ENCODE measurements around the gene CPTP.

CPTP gene

DNA sequence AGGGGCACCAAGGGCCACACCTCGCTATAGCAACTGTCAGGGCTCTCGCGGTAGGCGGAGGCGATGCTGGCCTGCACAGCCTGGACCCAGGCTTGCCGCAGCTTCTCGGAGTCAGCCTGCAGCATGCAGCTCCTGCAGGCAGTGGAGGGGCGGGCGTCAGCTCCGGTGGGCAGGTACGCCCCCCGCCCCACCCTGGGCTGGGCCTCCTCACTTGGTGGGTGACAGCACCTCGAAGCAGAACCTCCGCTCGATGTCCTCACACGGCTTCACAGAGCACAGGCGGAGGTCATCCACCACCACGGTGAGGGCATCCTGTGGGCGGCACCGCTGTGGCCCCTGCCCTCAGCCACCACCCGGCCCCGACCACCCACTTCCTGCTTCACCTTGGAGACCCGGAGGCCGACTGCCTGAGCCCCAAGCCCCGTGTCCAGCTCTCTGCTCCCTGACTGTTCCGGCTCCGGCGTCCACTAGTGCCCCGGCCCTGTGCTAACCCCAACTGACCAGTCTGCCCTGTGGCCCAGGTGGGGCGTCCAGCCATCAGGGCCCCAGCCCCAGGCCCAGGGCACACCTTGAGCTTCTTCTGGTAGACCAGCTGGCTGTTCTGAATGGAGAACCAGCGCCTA is 26.7 kb upstream of the CPTP start:
- no peak for TF ChIP-seq CREB1 (IDR thresholded peaks at IDR 0.05; ENCODE audit: low read depth)
- TF ChIP-seq NFIC (IDR thresholded peaks at IDR 0.05) = no peak
- TF ChIP-seq, protein P1, sequence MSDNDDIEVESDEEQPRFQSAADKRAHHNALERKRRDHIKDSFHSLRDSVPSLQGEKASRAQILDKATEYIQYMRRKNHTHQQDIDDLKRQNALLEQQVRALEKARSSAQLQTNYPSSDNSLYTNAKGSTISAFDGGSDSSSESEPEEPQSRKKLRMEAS (IDR thresholded peaks at IDR 0.05) = no peak
- TF ChIP-seq EP300 (IDR thresholded peaks at IDR 0.05; ENCODE audit: borderline replicate concordance) = no peak
- TF ChIP-seq ZBTB7A (IDR thresholded peaks at IDR 0.05; ENCODE audit: low read depth) = no peak
- no peak for TF ChIP-seq TAF1 (IDR thresholded peaks at IDR 0.05; ENCODE audit: low read depth)
- no peak for TF ChIP-seq YY1 (IDR thresholded peaks at IDR 0.05; ENCODE audit: low read depth)
- TF ChIP-seq, protein P2, sequence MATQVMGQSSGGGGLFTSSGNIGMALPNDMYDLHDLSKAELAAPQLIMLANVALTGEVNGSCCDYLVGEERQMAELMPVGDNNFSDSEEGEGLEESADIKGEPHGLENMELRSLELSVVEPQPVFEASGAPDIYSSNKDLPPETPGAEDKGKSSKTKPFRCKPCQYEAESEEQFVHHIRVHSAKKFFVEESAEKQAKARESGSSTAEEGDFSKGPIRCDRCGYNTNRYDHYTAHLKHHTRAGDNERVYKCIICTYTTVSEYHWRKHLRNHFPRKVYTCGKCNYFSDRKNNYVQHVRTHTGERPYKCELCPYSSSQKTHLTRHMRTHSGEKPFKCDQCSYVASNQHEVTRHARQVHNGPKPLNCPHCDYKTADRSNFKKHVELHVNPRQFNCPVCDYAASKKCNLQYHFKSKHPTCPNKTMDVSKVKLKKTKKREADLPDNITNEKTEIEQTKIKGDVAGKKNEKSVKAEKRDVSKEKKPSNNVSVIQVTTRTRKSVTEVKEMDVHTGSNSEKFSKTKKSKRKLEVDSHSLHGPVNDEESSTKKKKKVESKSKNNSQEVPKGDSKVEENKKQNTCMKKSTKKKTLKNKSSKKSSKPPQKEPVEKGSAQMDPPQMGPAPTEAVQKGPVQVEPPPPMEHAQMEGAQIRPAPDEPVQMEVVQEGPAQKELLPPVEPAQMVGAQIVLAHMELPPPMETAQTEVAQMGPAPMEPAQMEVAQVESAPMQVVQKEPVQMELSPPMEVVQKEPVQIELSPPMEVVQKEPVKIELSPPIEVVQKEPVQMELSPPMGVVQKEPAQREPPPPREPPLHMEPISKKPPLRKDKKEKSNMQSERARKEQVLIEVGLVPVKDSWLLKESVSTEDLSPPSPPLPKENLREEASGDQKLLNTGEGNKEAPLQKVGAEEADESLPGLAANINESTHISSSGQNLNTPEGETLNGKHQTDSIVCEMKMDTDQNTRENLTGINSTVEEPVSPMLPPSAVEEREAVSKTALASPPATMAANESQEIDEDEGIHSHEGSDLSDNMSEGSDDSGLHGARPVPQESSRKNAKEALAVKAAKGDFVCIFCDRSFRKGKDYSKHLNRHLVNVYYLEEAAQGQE (IDR thresholded peaks at IDR 0.05; ENCODE audit: low read depth) = no peak
- TF ChIP-seq RAD21 (IDR thresholded peaks at IDR 0.05; ENCODE audit: low read depth) = no peak
- no peak for TF ChIP-seq FOXM1 (IDR thresholded peaks at IDR 0.05; ENCODE audit: borderline replicate concordance, low read depth)
- TF ChIP-seq, protein P3, sequence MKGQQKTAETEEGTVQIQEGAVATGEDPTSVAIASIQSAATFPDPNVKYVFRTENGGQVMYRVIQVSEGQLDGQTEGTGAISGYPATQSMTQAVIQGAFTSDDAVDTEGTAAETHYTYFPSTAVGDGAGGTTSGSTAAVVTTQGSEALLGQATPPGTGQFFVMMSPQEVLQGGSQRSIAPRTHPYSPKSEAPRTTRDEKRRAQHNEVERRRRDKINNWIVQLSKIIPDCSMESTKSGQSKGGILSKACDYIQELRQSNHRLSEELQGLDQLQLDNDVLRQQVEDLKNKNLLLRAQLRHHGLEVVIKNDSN (IDR thresholded peaks at IDR 0.05) = no peak
- no peak for TF ChIP-seq TCF12 (IDR thresholded peaks at IDR 0.05; ENCODE audit: low read depth)

DNA sequence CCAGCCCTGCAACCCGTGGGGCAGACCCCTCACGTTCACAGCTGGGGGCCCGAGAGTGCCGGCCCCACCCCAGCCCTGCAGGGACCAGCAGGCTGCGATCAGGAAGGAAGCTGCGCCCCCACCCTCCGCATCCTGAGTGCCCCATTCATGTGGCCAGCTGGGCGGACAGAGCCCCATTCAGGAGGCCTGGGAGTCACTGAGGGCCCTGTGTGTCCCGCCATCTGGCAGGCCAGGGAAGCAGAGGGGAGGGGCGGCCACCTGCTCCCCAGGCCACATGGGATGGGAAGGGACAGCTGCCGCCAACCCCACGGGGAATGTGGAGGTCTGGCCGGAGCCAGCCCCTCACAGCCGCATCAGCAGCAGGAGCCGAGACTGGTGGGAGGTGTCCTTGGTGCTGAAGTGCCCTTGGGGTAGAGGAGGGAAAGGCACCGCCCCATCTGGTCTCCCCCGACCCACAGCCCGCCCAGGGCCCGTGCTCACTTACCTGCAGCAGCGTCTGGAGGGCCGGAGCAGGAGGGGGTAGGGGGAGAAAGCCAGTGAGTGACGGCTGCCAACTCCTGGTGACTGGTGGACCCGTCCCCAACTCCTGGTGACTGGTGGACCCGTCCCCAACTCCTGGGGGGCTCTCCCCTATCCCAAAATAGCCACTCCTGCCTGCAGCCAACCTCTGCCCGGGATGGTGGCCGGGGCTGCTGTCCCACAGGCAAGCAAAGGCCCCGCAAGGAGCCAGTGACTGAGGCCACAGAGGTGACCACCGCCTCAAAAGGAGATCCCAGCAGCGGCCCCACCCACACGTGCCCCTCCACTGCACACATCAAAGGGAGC is 25.5 kb upstream of the CPTP start:
- TF ChIP-seq NFIC (IDR thresholded peaks at IDR 0.05) (no peak), ZBTB7A (IDR thresholded peaks at IDR 0.05; ENCODE audit: low read depth) (peak; percentile 82)
- TF ChIP-seq, protein P2 (IDR thresholded peaks at IDR 0.05; ENCODE audit: low read depth) = peak; percentile 94

DNA sequence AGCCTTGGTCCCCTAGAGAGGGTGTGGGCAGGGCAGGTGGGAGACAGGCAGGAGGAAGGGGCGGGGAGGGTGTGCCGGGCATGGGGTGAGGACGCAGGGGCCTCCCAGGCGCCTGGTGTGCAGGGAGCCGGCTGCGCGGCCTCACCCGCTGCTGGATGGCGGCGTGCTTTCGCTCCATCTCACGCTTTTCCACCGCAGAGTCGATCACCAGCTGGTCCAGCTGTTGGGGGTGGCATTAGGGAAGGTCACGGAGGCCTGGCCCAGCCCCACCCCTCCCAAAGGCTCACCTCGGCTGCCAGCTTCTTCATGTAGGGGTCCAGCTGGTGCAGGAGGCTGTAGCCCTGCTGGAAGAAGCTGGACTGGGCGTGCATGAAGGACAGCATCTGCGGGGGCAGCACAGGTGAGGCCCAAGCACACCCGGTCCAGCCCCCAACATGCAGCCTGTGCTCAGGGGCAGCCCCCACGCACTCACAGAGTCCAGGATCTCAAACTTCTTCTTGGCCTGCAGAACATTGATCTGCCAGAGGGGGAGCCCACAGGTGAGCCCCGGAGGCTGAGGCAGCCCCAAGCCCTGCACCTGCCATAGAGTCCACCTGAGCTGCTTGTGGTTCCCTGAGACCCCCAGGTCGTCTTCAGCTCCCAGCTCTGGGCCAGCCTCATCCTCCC is 24.8 kb upstream of the CPTP start:
- TF ChIP-seq ZBTB7A (IDR thresholded peaks at IDR 0.05; ENCODE audit: low read depth) = no peak
- TF ChIP-seq RAD21 (IDR thresholded peaks at IDR 0.05; ENCODE audit: low read depth) = no peak
- TF ChIP-seq, protein P1 (IDR thresholded peaks at IDR 0.05) = no peak
- TF ChIP-seq YY1 (IDR thresholded peaks at IDR 0.05; ENCODE audit: low read depth) = no peak
- no peak for TF ChIP-seq NFIC (IDR thresholded peaks at IDR 0.05)
- no peak for TF ChIP-seq TCF12 (IDR thresholded peaks at IDR 0.05; ENCODE audit: low read depth)
- no peak for TF ChIP-seq EGR1 (IDR thresholded peaks at IDR 0.05)
- TF ChIP-seq CEBPB (IDR thresholded peaks at IDR 0.05) = no peak
- no peak for TF ChIP-seq TAF1 (IDR thresholded peaks at IDR 0.05; ENCODE audit: low read depth)
- no peak for TF ChIP-seq FOXM1 (IDR thresholded peaks at IDR 0.05; ENCODE audit: borderline replicate concordance, low read depth)
- TF ChIP-seq, protein P2 (IDR thresholded peaks at IDR 0.05; ENCODE audit: low read depth) = no peak
- TF ChIP-seq, protein P3 (IDR thresholded peaks at IDR 0.05) = no peak
- TF ChIP-seq CREB1 (IDR thresholded peaks at IDR 0.05; ENCODE audit: low read depth) = no peak
- no peak for TF ChIP-seq TEAD4 (IDR thresholded peaks at IDR 0.05)
- no peak for TF ChIP-seq EP300 (IDR thresholded peaks at IDR 0.05; ENCODE audit: borderline replicate concordance)

DNA sequence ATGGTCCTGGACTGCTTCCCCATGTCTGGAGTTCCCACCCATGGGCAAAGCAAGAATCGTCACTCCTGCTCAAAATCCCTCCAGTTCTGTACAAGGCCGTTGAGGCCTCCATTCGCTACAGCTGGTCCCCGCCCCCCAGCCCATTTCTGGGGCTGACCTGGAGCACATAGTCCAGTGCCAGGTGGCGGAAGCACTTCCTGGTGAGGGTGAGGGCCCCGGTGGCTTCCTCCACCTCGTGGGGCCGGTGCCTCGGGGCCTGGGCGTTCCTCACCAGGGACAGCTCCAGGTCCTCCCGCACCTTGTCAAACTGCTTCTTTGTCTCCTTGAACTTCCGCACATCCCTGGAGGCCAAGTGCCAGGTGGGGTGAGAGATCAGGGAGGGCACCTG is 24.3 kb upstream of the CPTP start:
- TF ChIP-seq, protein P2 (IDR thresholded peaks at IDR 0.05; ENCODE audit: low read depth) = peak; percentile 74
- TF ChIP-seq FOXM1 (IDR thresholded peaks at IDR 0.05; ENCODE audit: borderline replicate concordance, low read depth) (no peak), NFIC (IDR thresholded peaks at IDR 0.05) (no peak), TEAD4 (IDR thresholded peaks at IDR 0.05) (no peak), RAD21 (IDR thresholded peaks at IDR 0.05; ENCODE audit: low read depth) (no peak)

All from Ishikawa (cell line).